Activated T-helper 9 cell treated with anti-CD3 and anti-CD28 coated beads, Interleukin-2, amount 50 U/mL, for 16 hours (primary cell): ENCODE results near the gene KCTD20.

Source experiments
- DNase-seq: peaks from one replicate; pipeline ENCODE4 v3.0.0-alpha.2; 2020; ENCODE audit warnings: low read depth

KCTD20 gene

DNA sequence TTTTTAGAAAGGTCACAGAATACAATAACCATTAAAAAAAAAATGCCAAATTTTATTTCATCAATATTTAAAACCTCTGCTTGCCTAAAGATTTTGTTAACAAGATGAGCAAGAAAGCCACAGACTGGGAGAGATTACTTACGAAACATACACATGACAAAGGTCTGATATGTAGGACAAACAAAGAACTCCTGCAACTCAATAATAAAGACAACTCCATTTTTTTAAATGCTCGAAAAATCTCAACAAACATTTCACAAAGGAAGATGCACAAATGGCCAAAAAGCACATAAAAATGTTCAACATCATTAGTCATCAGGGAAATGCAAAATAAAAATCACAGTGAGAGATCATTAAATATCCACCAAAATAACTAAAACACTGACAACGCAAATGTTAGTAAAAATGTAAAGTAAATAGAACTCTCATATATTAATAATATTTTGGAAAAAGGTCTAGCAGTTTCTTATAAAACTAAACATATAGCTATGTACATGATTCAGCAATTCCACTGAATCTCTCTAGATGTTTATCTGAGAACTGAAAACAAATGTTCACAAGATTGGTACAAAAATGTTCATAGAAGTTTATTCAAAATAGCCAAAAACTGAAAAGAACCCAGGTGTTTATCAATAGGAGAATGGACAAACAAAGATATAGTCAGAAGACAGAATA is 94.2 kb downstream of the KCTD20 start:
- no peak for DNase-seq

DNA sequence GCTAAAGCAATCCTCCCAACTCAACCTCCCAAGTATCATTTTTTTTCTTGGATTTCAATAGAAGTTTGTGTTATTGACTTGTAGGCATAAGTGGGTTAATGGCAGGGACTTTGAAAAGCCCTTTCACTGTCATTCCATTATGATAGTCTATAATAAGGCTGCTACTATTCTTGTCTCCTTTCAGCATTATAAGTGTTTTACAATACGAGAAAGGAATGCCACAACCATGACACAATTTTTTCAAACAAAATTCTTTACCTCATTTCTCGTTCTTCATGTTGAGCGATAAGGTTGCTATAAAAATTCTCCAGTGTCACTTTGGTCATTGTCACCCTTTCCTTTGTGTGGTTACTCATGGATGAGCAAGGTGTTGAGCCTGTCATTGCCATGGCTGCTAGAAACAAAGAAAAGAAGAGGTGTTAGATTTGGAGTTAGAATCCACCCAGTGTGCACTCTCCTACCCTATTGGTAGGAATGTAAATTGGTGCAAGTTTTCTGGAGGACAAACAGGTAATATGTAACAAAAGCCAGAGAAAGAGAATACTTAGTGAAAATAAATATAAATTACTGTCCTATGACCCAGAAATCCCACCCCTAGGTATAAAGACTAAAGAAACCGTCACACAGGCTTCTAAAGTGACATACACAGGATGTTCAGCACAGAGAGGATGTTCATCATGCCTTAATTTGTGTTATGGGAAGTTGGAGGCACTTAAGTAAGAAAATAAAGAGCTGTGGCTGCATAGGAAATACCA is 97.2 kb downstream of the KCTD20 start:
- no peak for DNase-seq
